Heart left ventricle (tissue), 13 donors: Measurements from ENCODE around the gene C4orf54.

Experiments
- POLR2A ChIP-seq, 2 donors: fragments of 450-650 bp; IDR thresholded peaks; one replicate each; pipeline ENCODE4 v1.6.1; 2017; ENCODE audit warnings: antibody characterized with exemption in 2 of 2, mild to moderate bottlenecking in 2 of 2, moderate library complexity in 2 of 2
- TF ChIP-seq, protein P1 (sequence below), 12 donors: fragments of 200-600 bp; sonication (generic) in 4 of 12; IDR thresholded peaks; one replicate each; pipeline versions ENCODE4 v1.5.0 to v1.8.0; 2018 to 2022; ENCODE audit warnings: antibody characterized with exemption in 12 of 12, mild to moderate bottlenecking in 5 of 12
- donor health status: ischemic (EF 13 %, LVEDD 7.1; RV severe dilation, severe dysfunction).
- donor health status: DM: no; HTN: yes; CAD: no.
- donor health status: DM: no; HTN: no; CAD: no.
- donor health status: ischemic (EF 25% LVEDD 6.9; RV normal size, moderate dysfunction).
- donor health status: ischemic (EF 25% LVEDD 5.7; RV mildly dilated, moderate dysfunction).
- donor health status: ischemic (EF 35%, LVEDD 5.7; RV mildly dilated, moderate dysfunction).
- donor health status: nonischemic (EF 11% LVEDD 7.7; RV severe dilation, severe dysfunction).
- donor health status: DM: yes; HTN: yes; CAD: no.
- donor health status: PGD.
- donor health status: ischemic (EF 29% LVEDD 5.4; RV normal size, mild dysfunction).
- donor health status: nonischemic (EF 23%, LVEDD 6.1; RV moderate dilation, normal function).

DNA sequence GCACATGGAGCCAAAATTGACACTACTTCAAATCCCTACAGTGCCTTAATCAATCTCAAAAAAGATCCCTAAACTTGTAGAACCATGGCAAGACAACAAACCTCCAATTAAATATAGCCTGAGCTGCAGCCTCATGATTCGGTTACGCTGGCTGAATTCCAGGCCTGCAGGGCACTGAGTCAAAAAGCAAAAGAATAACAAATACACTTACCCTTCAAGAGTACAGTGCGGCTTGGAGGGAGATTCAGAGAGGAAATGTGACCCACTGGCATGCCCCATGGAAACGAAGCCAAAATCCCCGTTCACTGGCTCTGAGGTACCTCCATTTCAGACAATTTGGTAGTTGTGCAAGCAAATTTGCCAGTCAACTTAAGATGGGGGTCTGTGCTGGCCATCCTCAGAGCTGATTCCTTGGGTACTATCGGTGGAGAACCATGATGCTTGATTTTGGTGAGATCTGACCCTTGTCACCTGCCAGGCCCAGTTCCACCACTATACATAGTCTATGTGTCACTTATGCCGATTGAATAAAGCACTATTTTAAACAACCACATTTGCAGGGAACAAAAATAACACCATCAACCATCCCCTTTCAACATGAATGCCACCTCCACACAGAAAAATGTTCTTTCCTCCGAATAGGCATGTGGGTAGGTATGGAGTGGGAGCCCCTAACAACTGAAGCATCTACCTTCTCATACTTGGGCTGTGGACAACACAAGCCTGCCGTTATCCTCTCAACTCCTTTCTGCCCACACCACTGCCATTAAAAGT is 2.1 kb downstream of the C4orf54 start:
- TF ChIP-seq, protein P1, sequence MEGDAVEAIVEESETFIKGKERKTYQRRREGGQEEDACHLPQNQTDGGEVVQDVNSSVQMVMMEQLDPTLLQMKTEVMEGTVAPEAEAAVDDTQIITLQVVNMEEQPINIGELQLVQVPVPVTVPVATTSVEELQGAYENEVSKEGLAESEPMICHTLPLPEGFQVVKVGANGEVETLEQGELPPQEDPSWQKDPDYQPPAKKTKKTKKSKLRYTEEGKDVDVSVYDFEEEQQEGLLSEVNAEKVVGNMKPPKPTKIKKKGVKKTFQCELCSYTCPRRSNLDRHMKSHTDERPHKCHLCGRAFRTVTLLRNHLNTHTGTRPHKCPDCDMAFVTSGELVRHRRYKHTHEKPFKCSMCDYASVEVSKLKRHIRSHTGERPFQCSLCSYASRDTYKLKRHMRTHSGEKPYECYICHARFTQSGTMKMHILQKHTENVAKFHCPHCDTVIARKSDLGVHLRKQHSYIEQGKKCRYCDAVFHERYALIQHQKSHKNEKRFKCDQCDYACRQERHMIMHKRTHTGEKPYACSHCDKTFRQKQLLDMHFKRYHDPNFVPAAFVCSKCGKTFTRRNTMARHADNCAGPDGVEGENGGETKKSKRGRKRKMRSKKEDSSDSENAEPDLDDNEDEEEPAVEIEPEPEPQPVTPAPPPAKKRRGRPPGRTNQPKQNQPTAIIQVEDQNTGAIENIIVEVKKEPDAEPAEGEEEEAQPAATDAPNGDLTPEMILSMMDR (IDR thresholded peaks at IDR 0.05): no peak
- TF ChIP-seq POLR2A (IDR thresholded peaks at IDR 0.05): no peak
